ENCODE results near the gene SLC6A17. TPM values are rescaled to one million over a fixed set of nuclear protein-coding genes. Genes with fewer than 3 reads are reported as not detected.

The SLC6A17 gene
- total and polyA plus RNA-seq, 9 of the 15 experiments (the other 6 are each of a cell fraction or from before 2014, with no cell fraction given): not detected

DNA sequence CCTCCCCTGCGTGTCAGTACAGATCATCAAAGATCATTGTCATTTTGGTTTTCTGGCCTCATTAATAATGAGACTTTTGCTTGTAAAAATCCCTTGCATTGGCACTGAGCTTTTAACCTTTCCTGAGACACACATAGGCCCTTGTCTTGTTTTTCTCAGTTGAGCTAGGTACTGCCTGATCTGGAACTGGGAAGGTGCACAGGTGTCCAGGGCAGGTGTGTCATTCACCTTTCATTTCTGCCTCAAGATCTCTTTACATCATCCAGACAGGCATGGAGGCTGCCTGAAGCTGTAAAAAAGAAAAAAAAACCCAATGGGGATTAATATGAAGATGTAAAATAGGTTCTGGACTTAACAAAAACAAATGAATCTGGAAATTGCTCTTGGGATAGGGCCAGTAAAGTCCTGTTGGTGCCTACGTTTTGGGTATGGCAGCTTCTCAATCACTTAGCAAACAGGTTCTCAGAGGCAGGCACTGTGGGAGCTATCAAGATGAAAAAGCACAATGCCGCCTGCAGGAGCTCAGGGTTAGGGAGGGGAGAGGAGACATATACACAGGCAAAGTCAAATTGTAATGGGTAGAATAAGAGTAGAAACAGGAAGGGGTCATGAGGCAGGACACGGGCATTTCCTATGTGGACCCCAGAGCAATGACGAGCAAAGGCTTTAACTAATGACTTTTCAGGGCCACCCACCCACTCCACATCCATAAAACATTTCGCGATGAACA, 58.8 kb downstream of the SLC6A17 start:
- intact Hi-C loops (cut with micrococcal nuclease) (no loop called here), in situ Hi-C loops (cut with MboI) (no loop called here)
- no peak overlapping the region for H3K27ac ChIP-seq (ENCODE audit: extremely low read depth, low read depth, low read length)
- H3K36me3 ChIP-seq (ENCODE audit: control insufficient read depth, insufficient read depth, low read length): no peaks in the 10 kb centered on the region
- peaks cover 0 to 28% of the 10 kb centered on the region in 2 experiments; a peak in 3 of 5 replicates for H3K4me1 ChIP-seq (replicated peaks in 1 of 2; ENCODE audit: control insufficient read depth in 2 of 2, insufficient read depth in 2 of 2, low read length in 2 of 2)
- no peaks in the 10 kb centered on the region for H3K9me1 ChIP-seq (ENCODE audit: control insufficient read depth, insufficient read depth, low read length)
- H2AFZ ChIP-seq (ENCODE audit: low read depth, low read length): peak overlapping the region; percentile 100
- ChIA-PET POLR2A (interaction anchor here (0.5 to 1.4 kb wide), 5 partner anchors 110 to 257 kb away, joined by 3 to 6 read pairs (median 4); no protein-coding TSS in a partner anchor), CTCF (ENCODE audit: low intra/inter-chr PET ratio) (interaction anchor here (1.0 to 3.2 kb wide), 4 partner anchors 12 to 287 kb away, joined by 3 to 35 read pairs (median 15); no protein-coding TSS in a partner anchor)
- H3K79me2 ChIP-seq (ENCODE audit: control insufficient read depth, insufficient read depth, low read length): no peaks in the 10 kb centered on the region
- no peak overlapping the region; the same call in 1 of the 2 replicates for H3K4me3 ChIP-seq
- no peak for ATAC-seq
- H3K4me2 ChIP-seq (ENCODE audit: insufficient read depth, low read length): peak overlapping the region; percentile 79
- 63% methylated on average over 7 of the region's 7 CpGs for WGBS (ENCODE audit: insufficient coverage, low coverage, missing lambda C conversion rate)
- peaks cover 10% of the 10 kb centered on the region; the same call in 1 of the 2 replicates for H4K20me1 ChIP-seq (replicated peaks; ENCODE audit: control insufficient read depth, insufficient read depth, low read length)
- H3K27me3 ChIP-seq (ENCODE audit: control insufficient read depth in 2 of 2, insufficient read depth in 2 of 2, low read length in 2 of 2): peaks cover 13 to 45% of the 10 kb centered on the region in 2 experiments
- TF ChIP-seq, protein P1, sequence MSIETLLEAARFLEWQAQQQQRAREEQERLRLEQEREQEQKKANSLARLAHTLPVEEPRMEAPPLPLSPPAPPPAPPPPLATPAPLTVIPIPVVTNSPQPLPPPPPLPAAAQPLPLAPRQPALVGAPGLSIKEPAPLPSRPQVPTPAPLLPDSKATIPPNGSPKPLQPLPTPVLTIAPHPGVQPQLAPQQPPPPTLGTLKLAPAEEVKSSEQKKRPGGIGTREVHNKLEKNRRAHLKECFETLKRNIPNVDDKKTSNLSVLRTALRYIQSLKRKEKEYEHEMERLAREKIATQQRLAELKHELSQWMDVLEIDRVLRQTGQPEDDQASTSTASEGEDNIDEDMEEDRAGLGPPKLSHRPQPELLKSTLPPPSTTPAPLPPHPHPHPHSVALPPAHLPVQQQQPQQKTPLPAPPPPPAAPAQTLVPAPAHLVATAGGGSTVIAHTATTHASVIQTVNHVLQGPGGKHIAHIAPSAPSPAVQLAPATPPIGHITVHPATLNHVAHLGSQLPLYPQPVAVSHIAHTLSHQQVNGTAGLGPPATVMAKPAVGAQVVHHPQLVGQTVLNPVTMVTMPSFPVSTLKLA (conservative IDR thresholded peaks at IDR 0.05): no peak; a peak in 1 of 4 replicates
- TF ChIP-seq ZNF174 (CRISPR knock-in tag; IDR thresholded peaks at IDR 0.05) (no peak), ZNF263 (CRISPR knock-in tag; IDR thresholded peaks at IDR 0.05; ENCODE audit: borderline replicate concordance) (0 out of 2 replicates have a peak, but pooled peaks have one; percentile 16)
- no peaks in the 10 kb centered on the region for H3K9me3 ChIP-seq (replicated peaks; ENCODE audit: control insufficient read depth, insufficient read depth, low read depth, low read length)
- peak in 1 of 4 experiments; percentile 23 for DNase-seq (ENCODE audit: extremely low read depth in 1 of 4, low spot score in 3 of 4)
- BruUV-seq (replicated peaks): no TSS peak
- FAIRE-seq: peak; percentile 69
- H3K9ac ChIP-seq (ENCODE audit: insufficient read depth in 1 of 2, low read depth in 2 of 2, low read length in 2 of 2): peak overlapping the region in 1 of 2 experiments; percentile 91; a peak in 2 of 4 replicates

All from K562 (cell line).